PC-9 (cell line): Measurements from ENCODE around the gene OPRM1. TPM values are rescaled to one million over a fixed set of nuclear protein-coding genes. Genes with fewer than 3 reads are reported as not detected.

ENCODE experiments used
- BruUV-seq: library from RNA; stranded (reverse); fragments of 400-500 nt; replicated peaks from 2 replicates; lab custom pipeline; 2021; lab: Mats Ljungman, UMichigan
- CTCF ChIA-PET: fragments of 300-600 bp; sonication (Branson Sonifier 250); formaldehyde crosslinking; loops from one replicate; lab custom pipeline; 2022; ENCODE audit warnings: antibody characterized with exemption; lab: Charles Lee
- POLR2A ChIA-PET: fragments of 300-600 bp; sonication (Branson Sonifier 250); formaldehyde crosslinking; loops from one replicate; lab custom pipeline; 2022; ENCODE audit warnings: antibody characterized with exemption; ENCODE audit not compliant: unreplicated experiment; lab: Charles Lee
- DNase-seq, 2 experiments: peaks; one replicate each; pipeline versions ENCODE4 v3.0.0 to v3.0.0-alpha.2; 2015 to 2022; ENCODE audit warnings: mixed read lengths in 1 of 2
- H2AFZ ChIP-seq: fragments of 200-600 bp; sonication (generic); 2 replicates; pipeline ENCODE4 v1.8.1; 2017; ENCODE audit warnings: antibody characterized with exemption
- H3F3A ChIP-seq: fragments of 200-600 bp; sonication (generic); 2 replicates; pipeline ENCODE4 v1.8.1; 2017; ENCODE audit warnings: antibody characterized with exemption, mild to moderate bottlenecking, low read depth; ENCODE audit not compliant: insufficient read depth
- H3K27ac ChIP-seq: fragments of 200-600 bp; sonication (generic); 2 replicates; pipeline ENCODE4 v1.6.1; 2016; ENCODE audit warnings: mixed run types
- H3K27me3 ChIP-seq: fragments of 200-600 bp; sonication (generic); 2 replicates; pipeline ENCODE4 v1.6.1; 2016; ENCODE audit warnings: low read depth, mixed run types; ENCODE audit not compliant: insufficient read depth
- H3K36me3 ChIP-seq: fragments of 200-600 bp; sonication (generic); 2 replicates; pipeline ENCODE4 v1.6.1; 2016; ENCODE audit warnings: low read depth, mixed run types
- H3K4me1 ChIP-seq: fragments of 200-600 bp; sonication (generic); replicated peaks from 2 replicates; pipeline ENCODE4 v1.6.1; 2016; ENCODE audit warnings: mixed run types; ENCODE audit not compliant: insufficient read depth
- H3K4me2 ChIP-seq: fragments of 200-600 bp; sonication (generic); 2 replicates; pipeline ENCODE4 v1.6.1; 2017; ENCODE audit warnings: mixed run types
- H3K4me3 ChIP-seq: fragments of 200-600 bp; sonication (generic); 2 replicates; pipeline ENCODE4 v1.6.1; 2016; ENCODE audit warnings: mixed run types
- H3K79me2 ChIP-seq: fragments of 200-600 bp; sonication (generic); 2 replicates; pipeline ENCODE4 v1.6.1; 2017; ENCODE audit warnings: low read depth, mixed run types
- H3K9me2 ChIP-seq: fragments of 200-600 bp; sonication (generic); 2 replicates; pipeline ENCODE4 v1.8.1; 2017; ENCODE audit warnings: mild to moderate bottlenecking; ENCODE audit not compliant: insufficient read depth
- H3K9me3 ChIP-seq: fragments of 200-600 bp; sonication (generic); 2 replicates; pipeline ENCODE4 v1.8.1; 2016; ENCODE audit warnings: low read depth; ENCODE audit not compliant: insufficient read depth
- H4K20me1 ChIP-seq: fragments of 200-600 bp; sonication (generic); 2 replicates; pipeline ENCODE4 v1.8.1; 2017; ENCODE audit not compliant: insufficient read depth
- EZH2 ChIP-seq: fragments of 200-600 bp; sonication (generic); IDR thresholded peaks from 2 replicates; pipeline ENCODE4 v1.8.0; 2017; ENCODE audit warnings: antibody characterized with exemption, low read depth
- intact Hi-C: fragments of 100-400 bp; cut with micrococcal nuclease; formaldehyde crosslinking; loops from one replicate; pipeline ENCODE4 v1.10.0; 2022; ENCODE audit not compliant: unreplicated experiment
- total RNA-seq: library from RNA; stranded (reverse); gene quantifications from 2 replicates; pipeline ENCODE4 v1.2.3, GENCODE V29; 2021
- TF ChIP-seq, protein P1 (sequence below): fragments of 200-600 bp; sonication (generic); conservative IDR thresholded peaks from 2 replicates; pipeline ENCODE4 v1.6.1; 2017; ENCODE audit warnings: mixed run types, antibody characterized with exemption, mild to moderate bottlenecking, moderate library complexity

The OPRM1 gene
- total RNA-seq, 1 experiment from 2014 or later: not detected

GRCh38 chr6:154093231-154094044 is 54.4 kb downstream of the OPRM1 start:
- no peak for DNase-seq
- CTCF ChIA-PET: no interaction called here
- Histone ChIP-seq H3K9me3 (no peaks in the 10 kb centered on the region), H2AFZ (no peak overlapping the region), H3F3A (no peaks in the 10 kb centered on the region), H3K36me3 (no peaks in the 10 kb centered on the region), H3K79me2 (no peaks in the 10 kb centered on the region), H3K4me2 (no peak overlapping the region), H3K4me3 (no peak overlapping the region), H4K20me1 (no peaks in the 10 kb centered on the region), H3K27me3 (no peaks in the 10 kb centered on the region), H3K27ac (no peak overlapping the region), H3K9me2 (no peaks in the 10 kb centered on the region), H3K4me1 (no peaks in the 10 kb centered on the region)
- TF ChIP-seq, protein P1, sequence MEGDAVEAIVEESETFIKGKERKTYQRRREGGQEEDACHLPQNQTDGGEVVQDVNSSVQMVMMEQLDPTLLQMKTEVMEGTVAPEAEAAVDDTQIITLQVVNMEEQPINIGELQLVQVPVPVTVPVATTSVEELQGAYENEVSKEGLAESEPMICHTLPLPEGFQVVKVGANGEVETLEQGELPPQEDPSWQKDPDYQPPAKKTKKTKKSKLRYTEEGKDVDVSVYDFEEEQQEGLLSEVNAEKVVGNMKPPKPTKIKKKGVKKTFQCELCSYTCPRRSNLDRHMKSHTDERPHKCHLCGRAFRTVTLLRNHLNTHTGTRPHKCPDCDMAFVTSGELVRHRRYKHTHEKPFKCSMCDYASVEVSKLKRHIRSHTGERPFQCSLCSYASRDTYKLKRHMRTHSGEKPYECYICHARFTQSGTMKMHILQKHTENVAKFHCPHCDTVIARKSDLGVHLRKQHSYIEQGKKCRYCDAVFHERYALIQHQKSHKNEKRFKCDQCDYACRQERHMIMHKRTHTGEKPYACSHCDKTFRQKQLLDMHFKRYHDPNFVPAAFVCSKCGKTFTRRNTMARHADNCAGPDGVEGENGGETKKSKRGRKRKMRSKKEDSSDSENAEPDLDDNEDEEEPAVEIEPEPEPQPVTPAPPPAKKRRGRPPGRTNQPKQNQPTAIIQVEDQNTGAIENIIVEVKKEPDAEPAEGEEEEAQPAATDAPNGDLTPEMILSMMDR: no peak
- TF ChIP-seq EZH2: no peak
- POLR2A ChIA-PET: no interaction called here
- BruUV-seq: no TSS peak
- intact Hi-C loops: no loop called here

DNA sequence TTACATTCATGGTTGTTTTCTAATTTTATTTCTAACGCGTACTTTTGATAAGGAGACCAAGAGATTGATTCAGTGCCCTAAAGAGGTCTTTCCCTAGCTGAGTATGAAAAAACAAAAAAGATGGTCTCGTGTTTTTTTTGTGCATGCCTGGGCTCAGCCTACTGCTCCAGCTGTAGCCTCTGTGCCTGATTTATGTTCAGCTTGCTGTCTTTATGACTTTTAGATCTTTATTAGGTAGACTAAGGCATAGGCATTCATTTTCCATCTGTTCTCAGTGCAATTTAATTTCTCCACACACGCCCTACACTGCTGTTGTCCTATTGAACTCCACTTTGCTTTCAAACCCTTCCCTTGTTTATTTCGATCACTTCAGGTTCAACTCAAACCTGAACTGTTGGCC is 56.5 kb downstream of the OPRM1 start:
- Histone ChIP-seq H3K9me3 (no peaks in the 10 kb centered on the region), H3K27me3 (no peaks in the 10 kb centered on the region), H3K9me2 (no peaks in the 10 kb centered on the region), H3K27ac (no peak overlapping the region), H2AFZ (no peak overlapping the region), H3K4me2 (no peak overlapping the region), H3K4me3 (no peak overlapping the region), H3K36me3 (no peaks in the 10 kb centered on the region), H4K20me1 (no peaks in the 10 kb centered on the region), H3K4me1 (no peaks in the 10 kb centered on the region), H3K79me2 (no peaks in the 10 kb centered on the region), H3F3A (no peaks in the 10 kb centered on the region)
- intact Hi-C loops: no loop called here
- DNase-seq: no peak
- no peak for TF ChIP-seq EZH2
- TF ChIP-seq, protein P1: no peak
- ChIA-PET CTCF (interaction anchor here (0.6 kb wide), 1 partner anchor 320 kb away, joined by 7 read pairs; no protein-coding TSS in a partner anchor), POLR2A (no interaction called here)
- no TSS peak for BruUV-seq

- ChIA-PET POLR2A (no interaction called here), CTCF (no interaction called here)
- no peak for TF ChIP-seq EZH2
- TF ChIP-seq, protein P1: no peak
- no peaks in the 10 kb centered on the region for H3K27me3 ChIP-seq
- H3K4me3 ChIP-seq: no peak overlapping the region
- no peaks in the 10 kb centered on the region for H3K4me1 ChIP-seq
- BruUV-seq: no TSS peak
- no peaks in the 10 kb centered on the region for H3K9me2 ChIP-seq
- intact Hi-C loops: no loop called here
- no peaks in the 10 kb centered on the region for H3K79me2 ChIP-seq
- DNase-seq: no peak
- no peaks in the 10 kb centered on the region for H3K9me3 ChIP-seq
- no peaks in the 10 kb centered on the region for H3K36me3 ChIP-seq
- no peaks in the 10 kb centered on the region for H3F3A ChIP-seq
- no peaks in the 10 kb centered on the region for H4K20me1 ChIP-seq
- no peak overlapping the region for H3K27ac ChIP-seq
- H3K4me2 ChIP-seq: no peak overlapping the region
- no peak overlapping the region for H2AFZ ChIP-seq
Observed at GRCh38 chr6:154096316-154096715, 57.3 kb downstream of the OPRM1 start.
